ENCODE results near the gene ELAVL2.

Gene ELAVL2

GRCh38 chr9:23798325-23798724 lies 27.7 kb downstream of the ELAVL2 start:
- Histone ChIP-seq H3K4me3 (ENCODE audit: low read depth, low read length) (no peak overlapping the region), H3K27ac (no peak overlapping the region), H3K9ac (no peak overlapping the region), H3K27me3 (ENCODE audit: control insufficient read depth, insufficient read depth, low read length) (no peaks in the 10 kb centered on the region), H3K36me3 (ENCODE audit: control insufficient read depth, insufficient read depth, low read length) (no peaks in the 10 kb centered on the region), H2AFZ (no peak overlapping the region), H3K9me3 (ENCODE audit: control insufficient read depth, low read length) (no peaks in the 10 kb centered on the region), H3K4me2 (ENCODE audit: low read length) (no peak overlapping the region), H3K79me2 (no peaks in the 10 kb centered on the region), H3K4me1 (no peaks in the 10 kb centered on the region)
- no peak for TF ChIP-seq CTCF (IDR thresholded peaks at IDR 0.05)

- no peaks in the 10 kb centered on the region for H3K36me3 ChIP-seq (ENCODE audit: control insufficient read depth, insufficient read depth, low read length)
- H3K9me3 ChIP-seq (ENCODE audit: control insufficient read depth, low read length): no peaks in the 10 kb centered on the region
- no peak overlapping the region for H3K4me3 ChIP-seq (ENCODE audit: low read depth, low read length)
Observed at GRCh38 chr9:23796209-23796608, 29.8 kb downstream of the ELAVL2 start.

DNA sequence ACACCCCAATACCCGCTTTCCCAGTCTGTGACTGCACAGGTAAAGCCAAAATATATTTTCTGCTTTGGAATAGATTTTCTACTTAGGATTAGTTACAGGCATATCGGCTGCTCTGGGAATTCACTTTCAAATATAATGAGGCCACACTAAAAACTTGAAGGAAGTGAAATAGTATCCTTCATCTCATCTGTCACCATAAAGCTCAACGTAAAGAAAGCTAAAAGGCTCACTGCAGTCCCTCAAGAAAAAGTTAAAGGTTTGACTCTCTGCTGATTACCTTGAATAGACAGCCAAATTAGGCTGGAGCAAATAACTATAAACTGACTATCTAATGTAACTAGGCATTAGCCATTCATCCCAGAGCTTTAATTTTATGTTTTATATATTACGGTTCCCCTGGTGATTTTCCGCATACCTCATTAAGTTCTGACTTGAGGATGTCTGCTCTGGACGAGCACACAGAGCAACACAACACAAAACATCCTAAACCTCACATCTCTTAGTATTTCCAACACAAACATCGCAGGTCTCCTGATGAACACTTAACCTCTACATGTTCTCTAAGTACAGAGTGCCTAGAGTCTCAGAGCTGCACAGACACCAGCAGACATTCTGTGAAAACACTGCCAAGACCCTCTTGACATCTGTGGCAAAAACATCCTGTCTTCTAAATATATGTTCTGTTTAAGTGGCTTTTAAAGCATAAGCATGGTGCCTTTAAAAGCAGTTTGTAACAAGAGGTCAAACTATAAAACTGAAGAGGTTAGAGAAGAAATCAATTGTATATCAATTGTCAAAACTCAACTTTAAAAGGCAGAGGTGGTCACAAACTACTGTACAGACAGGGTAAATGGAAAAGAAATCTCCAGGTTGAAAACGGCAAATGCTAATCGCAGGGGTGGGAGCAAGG lies 35.4 kb downstream of the ELAVL2 start:
- H3K9ac ChIP-seq: no peak overlapping the region
- TF ChIP-seq CTCF (IDR thresholded peaks at IDR 0.05): no peak
- no peak overlapping the region for H3K27ac ChIP-seq
- no peaks in the 10 kb centered on the region for H3K9me3 ChIP-seq (ENCODE audit: control insufficient read depth, low read length)
- no peak overlapping the region for H2AFZ ChIP-seq
- no peak overlapping the region for H3K4me2 ChIP-seq (ENCODE audit: low read length)
- H3K79me2 ChIP-seq: no peaks in the 10 kb centered on the region
- no peak overlapping the region for H3K4me3 ChIP-seq (ENCODE audit: low read depth, low read length)
- no peaks in the 10 kb centered on the region for H3K4me1 ChIP-seq
- H3K27me3 ChIP-seq (ENCODE audit: control insufficient read depth, insufficient read depth, low read length): no peaks in the 10 kb centered on the region
- no peaks in the 10 kb centered on the region for H3K36me3 ChIP-seq (ENCODE audit: control insufficient read depth, insufficient read depth, low read length)

More at GRCh38 chr9:23796209-23796608, 29.8 kb downstream of the ELAVL2 start:
- no peak for TF ChIP-seq CTCF (IDR thresholded peaks at IDR 0.05)
- Histone ChIP-seq H3K9ac (no peak overlapping the region), H3K79me2 (no peaks in the 10 kb centered on the region), H3K4me2 (ENCODE audit: low read length) (no peak overlapping the region), H2AFZ (no peak overlapping the region), H3K27ac (no peak overlapping the region), H3K27me3 (ENCODE audit: control insufficient read depth, insufficient read depth, low read length) (no peaks in the 10 kb centered on the region), H3K4me1 (no peaks in the 10 kb centered on the region)

GRCh38 chr9:23789529-23790254 lies 36.3 kb downstream of the ELAVL2 start:
- Histone ChIP-seq H3K36me3 (ENCODE audit: control insufficient read depth, insufficient read depth, low read length) (no peaks in the 10 kb centered on the region), H3K4me3 (ENCODE audit: low read depth, low read length) (no peak overlapping the region), H3K27me3 (ENCODE audit: control insufficient read depth, insufficient read depth, low read length) (no peaks in the 10 kb centered on the region), H3K9me3 (ENCODE audit: control insufficient read depth, low read length) (no peaks in the 10 kb centered on the region), H3K4me2 (ENCODE audit: low read length) (no peak overlapping the region), H3K79me2 (no peaks in the 10 kb centered on the region), H3K9ac (no peak overlapping the region), H3K27ac (no peak overlapping the region), H2AFZ (no peak overlapping the region), H3K4me1 (no peaks in the 10 kb centered on the region)
- no peak for TF ChIP-seq CTCF (IDR thresholded peaks at IDR 0.05)

Measured in parathyroid adenoma (tissue), 2 donors.